ENCODE measurements around the gene NEGR1.
A peak's percentile ranks its signal among the peaks of the same experiment; 100 is the strongest.

The NEGR1 gene

DNA sequence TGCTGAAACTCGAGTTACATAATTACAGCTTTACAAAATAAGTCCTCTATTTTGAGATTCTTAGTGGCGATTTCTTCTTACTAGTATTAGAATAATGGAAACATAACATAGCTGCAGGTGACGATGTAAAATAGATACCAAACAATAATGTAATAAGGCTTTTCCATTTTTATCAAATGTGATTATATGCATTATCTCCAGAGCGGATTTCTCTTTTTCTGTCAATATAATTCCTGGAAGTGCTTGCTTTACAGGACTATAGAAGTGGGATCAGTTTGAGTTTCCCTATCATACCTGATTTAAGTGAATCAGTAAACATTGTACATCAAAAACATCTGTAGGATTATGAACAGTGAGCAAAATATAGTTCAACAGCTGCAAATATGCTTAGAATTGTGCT, 442.5 kb downstream of the NEGR1 start:
- DNase-seq (ENCODE audit: low spot score): no peak
- H3K4me3 ChIP-seq: no peak overlapping the region
- TF ChIP-seq, protein P1, sequence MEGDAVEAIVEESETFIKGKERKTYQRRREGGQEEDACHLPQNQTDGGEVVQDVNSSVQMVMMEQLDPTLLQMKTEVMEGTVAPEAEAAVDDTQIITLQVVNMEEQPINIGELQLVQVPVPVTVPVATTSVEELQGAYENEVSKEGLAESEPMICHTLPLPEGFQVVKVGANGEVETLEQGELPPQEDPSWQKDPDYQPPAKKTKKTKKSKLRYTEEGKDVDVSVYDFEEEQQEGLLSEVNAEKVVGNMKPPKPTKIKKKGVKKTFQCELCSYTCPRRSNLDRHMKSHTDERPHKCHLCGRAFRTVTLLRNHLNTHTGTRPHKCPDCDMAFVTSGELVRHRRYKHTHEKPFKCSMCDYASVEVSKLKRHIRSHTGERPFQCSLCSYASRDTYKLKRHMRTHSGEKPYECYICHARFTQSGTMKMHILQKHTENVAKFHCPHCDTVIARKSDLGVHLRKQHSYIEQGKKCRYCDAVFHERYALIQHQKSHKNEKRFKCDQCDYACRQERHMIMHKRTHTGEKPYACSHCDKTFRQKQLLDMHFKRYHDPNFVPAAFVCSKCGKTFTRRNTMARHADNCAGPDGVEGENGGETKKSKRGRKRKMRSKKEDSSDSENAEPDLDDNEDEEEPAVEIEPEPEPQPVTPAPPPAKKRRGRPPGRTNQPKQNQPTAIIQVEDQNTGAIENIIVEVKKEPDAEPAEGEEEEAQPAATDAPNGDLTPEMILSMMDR (IDR thresholded peaks at IDR 0.05): no peak
- no peak overlapping the region for H3K27ac ChIP-seq

DNA sequence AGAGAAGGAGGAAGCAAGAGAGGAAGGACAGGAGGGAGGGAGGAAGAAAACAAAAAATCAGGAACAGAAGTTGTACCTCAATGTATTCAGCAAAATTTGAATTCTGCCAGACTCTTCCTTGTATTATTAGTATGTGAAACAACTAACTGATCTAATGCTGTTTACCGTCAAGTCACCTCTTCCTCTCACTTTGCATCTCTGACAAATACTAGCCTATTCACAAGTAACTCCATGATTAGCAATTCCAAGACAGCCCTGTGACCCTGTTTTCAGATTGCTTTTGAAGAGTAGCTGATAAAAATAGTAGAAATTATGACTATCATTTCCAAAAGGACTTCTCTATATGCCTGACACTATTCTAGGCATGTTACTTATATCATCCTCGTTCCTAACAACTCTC, 445.4 kb downstream of the NEGR1 start:
- TF ChIP-seq, protein P1 (IDR thresholded peaks at IDR 0.05): no peak
- Histone ChIP-seq H3K4me3 (no peak overlapping the region), H3K27ac (no peak overlapping the region)
- no peak for DNase-seq (ENCODE audit: low spot score)

GRCh38 chr1:71835442-71835813, 446.9 kb downstream of the NEGR1 start:
- DNase-seq (ENCODE audit: low spot score): no peak
- H3K27ac ChIP-seq: no peak overlapping the region
- H3K4me3 ChIP-seq: no peak overlapping the region
- TF ChIP-seq, protein P1 (IDR thresholded peaks at IDR 0.05): no peak

- no peak for DNase-seq (ENCODE audit: low spot score)
- peak overlapping the region; percentile 2 for H3K4me3 ChIP-seq
- TF ChIP-seq, protein P1 (IDR thresholded peaks at IDR 0.05): no peak
- H3K27ac ChIP-seq: no peak overlapping the region
Measured at GRCh38 chr1:71834601-71835441, 447.5 kb downstream of the NEGR1 start.

- TF ChIP-seq, protein P1 (IDR thresholded peaks at IDR 0.05): no peak
- H3K4me3 ChIP-seq: no peak overlapping the region
- no peak overlapping the region for H3K27ac ChIP-seq
- no peak for DNase-seq (ENCODE audit: low spot score)
Measured at GRCh38 chr1:71831646-71832045, 450.7 kb downstream of the NEGR1 start.

DNA sequence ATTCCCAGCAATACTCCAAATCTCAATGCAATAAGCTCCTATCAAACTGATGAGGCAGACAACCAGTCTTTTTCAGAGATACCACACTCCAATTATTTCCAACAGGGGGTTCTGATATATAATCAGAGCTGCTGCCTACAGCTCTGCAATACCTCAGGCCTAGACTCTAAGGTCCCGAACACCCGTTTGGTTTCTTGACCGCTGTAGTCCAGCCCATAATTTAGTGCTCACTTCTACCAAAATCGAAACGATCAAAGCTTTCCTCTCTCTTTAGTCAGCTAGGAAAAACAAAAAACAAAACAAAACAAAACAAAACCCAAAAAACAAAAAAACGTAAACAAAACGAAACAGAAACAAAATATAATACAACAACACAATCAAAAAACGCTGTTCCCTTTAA, 453.0 kb downstream of the NEGR1 start:
- Histone ChIP-seq H3K4me3 (no peak overlapping the region), H3K27ac (no peak overlapping the region)
- no peak for DNase-seq (ENCODE audit: low spot score)
- TF ChIP-seq, protein P1 (IDR thresholded peaks at IDR 0.05): no peak

DNA sequence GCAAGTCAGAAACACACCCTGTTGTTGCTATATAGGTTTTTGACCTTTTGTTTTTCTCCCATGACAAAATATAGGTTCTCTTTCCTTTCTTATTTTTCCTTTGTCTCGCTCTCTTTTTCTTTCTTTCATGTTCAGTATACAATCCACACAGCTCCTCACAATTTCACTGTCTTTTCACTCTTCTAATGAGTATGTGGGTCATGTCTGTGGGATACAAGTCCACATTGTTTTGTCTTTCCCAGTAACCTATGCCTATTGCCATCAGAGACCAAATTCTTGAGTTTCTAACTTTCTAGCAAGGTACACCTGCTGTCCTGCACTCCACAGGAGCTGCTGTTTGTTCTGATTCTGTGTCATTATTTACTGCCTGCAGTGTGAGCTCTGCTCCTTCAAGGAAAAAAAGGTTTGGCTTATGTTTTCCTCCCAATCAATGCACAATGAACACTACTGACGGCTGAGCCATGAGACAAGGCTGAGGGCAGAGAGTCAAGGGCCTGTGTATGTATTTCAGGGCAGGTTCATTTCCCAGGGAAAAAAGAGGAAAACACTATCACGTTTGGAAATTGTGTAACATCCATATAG, 453.8 kb downstream of the NEGR1 start:
- Histone ChIP-seq H3K27ac (no peak overlapping the region), H3K4me3 (no peak overlapping the region)
- TF ChIP-seq, protein P1 (IDR thresholded peaks at IDR 0.05): no peak
- no peak for DNase-seq (ENCODE audit: low spot score)
